Smooth muscle cell (in vitro differentiated cells): ENCODE data around the gene NAPSA. TPM values are rescaled to one million over a fixed set of nuclear protein-coding genes. Genes with fewer than 3 reads are reported as not detected.

ENCODE experiments used
- DNase-seq: peaks from one replicate; lab custom pipeline; 2025; ENCODE audit not compliant: unreplicated experiment; lab: John Stamatoyannopoulos, UW
- H2AFZ ChIP-seq: fragments of 200-600 bp; sonication (generic); 2 replicates; pipeline ENCODE4 v1.6.0; 2016; ENCODE audit warnings: antibody characterized with exemption, low read depth, mild to moderate bottlenecking
- H3F3A ChIP-seq: fragments of 200-600 bp; sonication (generic); 2 replicates; pipeline ENCODE4 v1.6.0; 2017; ENCODE audit warnings: antibody characterized with exemption, low read depth
- H3K27ac ChIP-seq: fragments of 200-600 bp; sonication (generic); 2 replicates; pipeline ENCODE4 v1.5.1; 2016; ENCODE audit warnings: low read depth, mild to moderate bottlenecking
- H3K27me3 ChIP-seq: fragments of 200-600 bp; sonication (generic); 2 replicates; pipeline ENCODE4 v1.6.1; 2016; ENCODE audit warnings: low read depth, mild to moderate bottlenecking
- H3K36me3 ChIP-seq: fragments of 200-600 bp; sonication (generic); 2 replicates; pipeline ENCODE4 v1.5.1; 2016; ENCODE audit warnings: low read depth
- H3K4me1 ChIP-seq: fragments of 200-600 bp; sonication (generic); 2 replicates; pipeline ENCODE4 v1.5.1; 2016; ENCODE audit warnings: low read depth
- H3K4me2 ChIP-seq: fragments of 200-600 bp; sonication (generic); 2 replicates; pipeline ENCODE4 v1.6.0; 2016; ENCODE audit warnings: mild to moderate bottlenecking
- H3K4me3 ChIP-seq: fragments of 200-600 bp; sonication (generic); 2 replicates; pipeline ENCODE4 v1.5.1; 2016; ENCODE audit warnings: mild to moderate bottlenecking
- H3K79me2 ChIP-seq: fragments of 200-600 bp; sonication (generic); 2 replicates; pipeline ENCODE4 v1.6.0; 2016; ENCODE audit warnings: low read depth, mild to moderate bottlenecking
- H3K9ac ChIP-seq: fragments of 200-600 bp; sonication (generic); 2 replicates; pipeline ENCODE4 v1.6.0; 2016; ENCODE audit warnings: low read depth
- H3K9me3 ChIP-seq: fragments of 200-600 bp; sonication (generic); replicated peaks from 2 replicates; pipeline ENCODE4 v1.5.1; 2016; ENCODE audit warnings: low read depth
- H4K20me1 ChIP-seq: fragments of 200-600 bp; sonication (generic); 2 replicates; pipeline ENCODE4 v1.6.0; 2016; ENCODE audit warnings: low read depth
- CTCF ChIP-seq: fragments of 200-600 bp; sonication (generic); IDR thresholded peaks from 2 replicates; pipeline ENCODE4 v1.5.1; 2017; ENCODE audit warnings: borderline replicate concordance, mild to moderate bottlenecking, antibody characterized with exemption; ENCODE audit not compliant: insufficient read depth, poor library complexity, severe bottlenecking
- WGBS: methylation state at CpG from one replicate; pipeline ENCODE4 v1.1.7; 2016; ENCODE audit warnings: low lambda C conversion rate; 5-methylcytosine and 5-hydroxymethylcytosine counted together
- polyA plus RNA-seq: library from polyadenylated mRNA; unstranded; fragments of >200 nt; fragmentation: Nextera tagmentation; extraction: Ambion mirVana; gene quantifications from 2 replicates; pipeline ENCODE4 v1.2.1, GENCODE V29; 2016
- total RNA-seq: library from RNA; depleted of rRNA; stranded (reverse); fragments of >200 nt; gene quantifications from 2 replicates; pipeline ENCODE4 v1.2.3, GENCODE V29; 2014

Gene NAPSA
- total and polyA plus RNA-seq, 2 experiments from 2014 or later: 0.27 to 0.65 TPM

- Histone ChIP-seq H3K79me2 (no peaks in the 10 kb centered on the region), H3K36me3 (no peaks in the 10 kb centered on the region), H4K20me1 (no peaks in the 10 kb centered on the region), H3K27ac (no peak overlapping the region), H3F3A (no peaks in the 10 kb centered on the region), H2AFZ (no peak overlapping the region), H3K9me3 (no peaks in the 10 kb centered on the region), H3K4me1 (no peaks in the 10 kb centered on the region), H3K9ac (no peak overlapping the region), H3K4me3 (no peak overlapping the region), H3K27me3 (no peaks in the 10 kb centered on the region), H3K4me2 (no peak overlapping the region)
- WGBS: 97% methylated on average over 16 of the region's 22 CpGs
- no peak for DNase-seq
- TF ChIP-seq CTCF: no peak
Observed at GRCh38 chr19:50406156-50406820, 40.8 kb upstream of the NAPSA start.

GRCh38 chr19:50402544-50403301 is 37.3 kb upstream of the NAPSA start:
- Histone ChIP-seq H2AFZ (no peak overlapping the region), H3K9me3 (no peaks in the 10 kb centered on the region), H3K4me3 (no peak overlapping the region), H3K9ac (no peak overlapping the region), H3K79me2 (no peaks in the 10 kb centered on the region), H3K4me2 (no peak overlapping the region), H3K36me3 (no peaks in the 10 kb centered on the region), H4K20me1 (no peaks in the 10 kb centered on the region), H3K4me1 (no peaks in the 10 kb centered on the region), H3K27ac (no peak overlapping the region), H3K27me3 (no peaks in the 10 kb centered on the region), H3F3A (no peaks in the 10 kb centered on the region)
- no peak for DNase-seq
- 98% methylated on average over 40 of the region's 41 CpGs for WGBS
- TF ChIP-seq CTCF: no peak

DNA sequence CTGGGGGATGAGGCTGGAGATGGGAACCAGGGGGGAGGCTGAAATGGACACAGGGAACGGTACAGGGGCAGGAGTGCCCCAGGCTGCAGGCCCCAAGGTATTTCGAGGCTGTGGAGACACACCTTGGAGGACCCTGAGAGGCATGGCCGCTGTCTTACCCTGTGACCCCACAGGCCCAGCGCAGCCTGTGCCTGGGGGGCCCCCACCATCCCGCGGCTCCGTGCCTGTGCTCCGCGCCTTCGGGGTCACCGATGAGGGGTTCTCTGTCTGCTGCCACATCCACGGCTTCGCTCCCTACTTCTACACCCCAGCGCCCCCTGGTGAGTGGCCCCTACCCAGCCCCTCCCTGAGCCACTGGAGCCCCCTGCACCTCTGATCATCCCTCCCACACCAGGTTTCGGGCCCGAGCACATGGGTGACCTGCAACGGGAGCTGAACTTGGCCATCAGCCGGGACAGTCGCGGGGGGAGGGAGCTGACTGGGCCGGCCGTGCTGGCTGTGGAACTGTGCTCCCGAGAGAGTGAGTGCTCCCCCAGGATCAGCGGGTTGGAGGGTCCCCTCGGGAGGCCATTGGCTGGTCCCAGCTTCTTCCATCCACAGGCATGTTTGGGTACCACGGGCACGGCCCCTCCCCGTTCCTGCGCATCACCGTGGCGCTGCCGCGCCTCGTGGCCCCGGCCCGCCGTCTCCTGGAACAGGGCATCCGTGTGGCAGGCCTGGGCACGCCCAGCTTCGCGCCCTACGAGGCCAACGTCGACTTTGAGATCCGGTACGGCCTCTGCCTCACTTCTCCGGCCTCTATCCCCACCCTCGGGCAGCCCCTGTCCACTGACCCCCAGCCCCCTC is 36.4 kb upstream of the NAPSA start:
- Histone ChIP-seq H3K36me3 (no peaks in the 10 kb centered on the region), H3K9ac (no peak overlapping the region), H3K4me1 (no peaks in the 10 kb centered on the region), H3F3A (no peaks in the 10 kb centered on the region), H3K9me3 (no peaks in the 10 kb centered on the region), H3K27ac (no peak overlapping the region), H3K4me2 (no peak overlapping the region), H4K20me1 (no peaks in the 10 kb centered on the region), H3K79me2 (no peaks in the 10 kb centered on the region), H2AFZ (no peak overlapping the region), H3K27me3 (no peaks in the 10 kb centered on the region), H3K4me3 (no peak overlapping the region)
- DNase-seq: no peak
- no peak for TF ChIP-seq CTCF
- WGBS: 96% methylated on average over 43 of the region's 48 CpGs
